GM18873 (cell line): Measurements from ENCODE around the gene LRRC61.

Experiments used
- ATAC-seq: cut with Tn5 transposase; IDR thresholded peaks from one replicate; pipeline ENCODE4 v1.9.1; 2021; ENCODE audit warnings: mild to moderate bottlenecking, moderate library complexity, moderate number of reproducible peaks; ENCODE audit not compliant: unreplicated experiment, low FRiP score

Gene LRRC61

GRCh38 chr7:150329331-150330120, 6.4 kb downstream of the LRRC61 start:
- ATAC-seq, result no peak

GRCh38 chr7:150330211-150330885, 7.2 kb downstream of the LRRC61 start:
- no peak for ATAC-seq

- no peak for ATAC-seq
Observed at GRCh38 chr7:150332852-150333635, 9.9 kb downstream of the LRRC61 start.

- no peak for ATAC-seq
Observed at GRCh38 chr7:150333659-150334058, 10.5 kb downstream of the LRRC61 start.

- ATAC-seq, result no peak
Observed at GRCh38 chr7:150334108-150334507, 11.0 kb downstream of the LRRC61 start.

GRCh38 chr7:150335108-150335773, 12.1 kb downstream of the LRRC61 start:
- ATAC-seq, result no peak

GRCh38 chr7:150335774-150336112, 12.6 kb downstream of the LRRC61 start:
- ATAC-seq, result no peak

- no peak for ATAC-seq
Observed at GRCh38 chr7:150336746-150337145, 13.6 kb downstream of the LRRC61 start.

GRCh38 chr7:150337179-150337578, 14.0 kb downstream of the LRRC61 start:
- no peak for ATAC-seq

GRCh38 chr7:150337659-150338081, 14.5 kb downstream of the LRRC61 start:
- ATAC-seq, result no peak

GRCh38 chr7:150338166-150338829, 15.1 kb downstream of the LRRC61 start:
- no peak for ATAC-seq

- no peak for ATAC-seq
Observed at GRCh38 chr7:150339409-150339809, 16.3 kb downstream of the LRRC61 start.

GRCh38 chr7:150340024-150340749, 17.0 kb downstream of the LRRC61 start:
- ATAC-seq, result no peak

GRCh38 chr7:150340875-150341262, 17.7 kb downstream of the LRRC61 start:
- no peak for ATAC-seq

GRCh38 chr7:150341263-150342120, 18.3 kb downstream of the LRRC61 start, which contains the start of gene RARRES2:
Gene RARRES2 (minus strand): TSS chr7:150341629. CDS start chr7:150340609, 1,020 bp downstream.
- ATAC-seq, result no peak

- ATAC-seq, result no peak
Observed at GRCh38 chr7:150342121-150342408, 18.9 kb downstream of the LRRC61 start.

- no peak for ATAC-seq
Observed at GRCh38 chr7:150343225-150343624, 20.1 kb downstream of the LRRC61 start.

- no peak for ATAC-seq
Observed at GRCh38 chr7:150344299-150344698, 21.1 kb downstream of the LRRC61 start.

GRCh38 chr7:150345012-150345411, 21.9 kb downstream of the LRRC61 start:
- no peak for ATAC-seq
